ENCODE data around the gene SLC3A2. TPM values are rescaled to one million over a fixed set of nuclear protein-coding genes. Genes with fewer than 3 reads are reported as not detected.

Gene SLC3A2
- total and polyA plus RNA-seq, 4 donors = 31.8 to 107 (median 86.7) TPM

GRCh38 chr11:62925745-62926679, 45.3 kb downstream of the SLC3A2 start:
- peak overlapping the region; percentile 25 to 27 for H3K4me3 ChIP-seq (ENCODE audit: low read length in 2 of 2)
- H3K27me3 ChIP-seq (ENCODE audit: control insufficient read depth in 1 of 2, insufficient read depth in 2 of 2, low read length in 1 of 2) = no peaks in the 10 kb centered on the region
- H3K27ac ChIP-seq (ENCODE audit: low read depth in 1 of 2, low read length in 2 of 2) = no peak overlapping the region
- no peak for DNase-seq
- H3K36me3 ChIP-seq (ENCODE audit: control insufficient read depth in 1 of 2, insufficient read depth in 2 of 2, low read length in 1 of 2) = no peaks in the 10 kb centered on the region
- intact Hi-C loops (cut with DNase I) = no loop called here
- no peaks in the 10 kb centered on the region for H3K9me3 ChIP-seq (ENCODE audit: control insufficient read depth, low read length)
- no peak for ATAC-seq (ENCODE audit: low FRiP score)
- 2 to 4% methylated on average over 71 of the region's 71 CpGs for WGBS, 2 donors
- no peaks in the 10 kb centered on the region for H3K4me1 ChIP-seq (ENCODE audit: control insufficient read depth in 1 of 2, insufficient read depth in 2 of 2, low read length in 2 of 2)

GRCh38 chr11:62926680-62927455, 46.2 kb downstream of the SLC3A2 start:
- no peaks in the 10 kb centered on the region for H3K9me3 ChIP-seq (ENCODE audit: control insufficient read depth, low read length)
- DNase-seq (no peak), ATAC-seq (ENCODE audit: low FRiP score) (no peak)
- 17 to 18% methylated on average over 49 to 53 of the region's 53 CpGs for WGBS, 2 donors
- H3K36me3 ChIP-seq (ENCODE audit: control insufficient read depth in 1 of 2, insufficient read depth in 2 of 2, low read length in 1 of 2) = no peaks in the 10 kb centered on the region
- H3K4me1 ChIP-seq (ENCODE audit: control insufficient read depth in 1 of 2, insufficient read depth in 2 of 2, low read length in 2 of 2) = no peaks in the 10 kb centered on the region
- no peak overlapping the region for H3K4me3 ChIP-seq (ENCODE audit: low read length in 2 of 2)
- no peaks in the 10 kb centered on the region for H3K27me3 ChIP-seq (ENCODE audit: control insufficient read depth in 1 of 2, insufficient read depth in 2 of 2, low read length in 1 of 2)
- intact Hi-C loops (cut with DNase I) = no loop called here
- no peak overlapping the region for H3K27ac ChIP-seq (ENCODE audit: low read depth in 1 of 2, low read length in 2 of 2)

GRCh38 chr11:62928011-62928410, 47.3 kb downstream of the SLC3A2 start:
- intact Hi-C loops (cut with DNase I) = no loop called here
- H3K27me3 ChIP-seq (ENCODE audit: control insufficient read depth in 1 of 2, insufficient read depth in 2 of 2, low read length in 1 of 2) = no peaks in the 10 kb centered on the region
- no peak overlapping the region for H3K4me3 ChIP-seq (ENCODE audit: low read length in 2 of 2)
- no peak overlapping the region for H3K27ac ChIP-seq (ENCODE audit: low read depth in 1 of 2, low read length in 2 of 2)
- no peaks in the 10 kb centered on the region for H3K9me3 ChIP-seq (ENCODE audit: control insufficient read depth, low read length)
- DNase-seq (no peak), ATAC-seq (ENCODE audit: low FRiP score) (no peak)
- H3K36me3 ChIP-seq (ENCODE audit: control insufficient read depth in 1 of 2, insufficient read depth in 2 of 2, low read length in 1 of 2) = no peaks in the 10 kb centered on the region
- 81 to 82% methylated on average over 13 of the region's 13 CpGs for WGBS, 2 donors
- H3K4me1 ChIP-seq (ENCODE audit: control insufficient read depth in 1 of 2, insufficient read depth in 2 of 2, low read length in 2 of 2) = no peaks in the 10 kb centered on the region

GRCh38 chr11:62930157-62930556, 49.5 kb downstream of the SLC3A2 start:
- WGBS, 2 donors = 47 to 58% methylated on average over 4 of the region's 4 CpGs
- intact Hi-C loops (cut with DNase I) = no loop called here
- Histone ChIP-seq H3K27ac (ENCODE audit: low read depth in 1 of 2, low read length in 2 of 2) (no peak overlapping the region), H3K36me3 (ENCODE audit: control insufficient read depth in 1 of 2, insufficient read depth in 2 of 2, low read length in 1 of 2) (no peaks in the 10 kb centered on the region), H3K4me3 (ENCODE audit: low read length in 2 of 2) (no peak overlapping the region), H3K27me3 (ENCODE audit: control insufficient read depth in 1 of 2, insufficient read depth in 2 of 2, low read length in 1 of 2) (no peaks in the 10 kb centered on the region), H3K9me3 (ENCODE audit: control insufficient read depth, low read length) (no peaks in the 10 kb centered on the region), H3K4me1 (ENCODE audit: control insufficient read depth in 1 of 2, insufficient read depth in 2 of 2, low read length in 2 of 2) (no peaks in the 10 kb centered on the region)
- DNase-seq (no peak), ATAC-seq (ENCODE audit: low FRiP score) (no peak)

- ATAC-seq (ENCODE audit: low FRiP score) (no peak), DNase-seq (no peak)
- Histone ChIP-seq H3K4me3 (ENCODE audit: low read length in 2 of 2) (no peak overlapping the region), H3K9me3 (ENCODE audit: control insufficient read depth, low read length) (no peaks in the 10 kb centered on the region), H3K36me3 (ENCODE audit: control insufficient read depth in 1 of 2, insufficient read depth in 2 of 2, low read length in 1 of 2) (no peaks in the 10 kb centered on the region), H3K27ac (ENCODE audit: low read depth in 1 of 2, low read length in 2 of 2) (no peak overlapping the region), H3K4me1 (ENCODE audit: control insufficient read depth in 1 of 2, insufficient read depth in 2 of 2, low read length in 2 of 2) (no peaks in the 10 kb centered on the region), H3K27me3 (ENCODE audit: control insufficient read depth in 1 of 2, insufficient read depth in 2 of 2, low read length in 1 of 2) (no peaks in the 10 kb centered on the region)
- intact Hi-C loops (cut with DNase I) = no loop called here
- 28 to 32% methylated on average over 1 of the region's 1 CpG for whole genome bisulfite sequencing, 2 donors
Measured at GRCh38 chr11:62930666-62931065, 50.0 kb downstream of the SLC3A2 start.

- Histone ChIP-seq H3K36me3 (ENCODE audit: control insufficient read depth in 1 of 2, insufficient read depth in 2 of 2, low read length in 1 of 2) (no peaks in the 10 kb centered on the region), H3K27ac (ENCODE audit: low read depth in 1 of 2, low read length in 2 of 2) (no peak overlapping the region), H3K4me3 (ENCODE audit: low read length in 2 of 2) (no peak overlapping the region), H3K27me3 (ENCODE audit: control insufficient read depth in 1 of 2, insufficient read depth in 2 of 2, low read length in 1 of 2) (no peaks in the 10 kb centered on the region), H3K4me1 (ENCODE audit: control insufficient read depth in 1 of 2, insufficient read depth in 2 of 2, low read length in 2 of 2) (no peaks in the 10 kb centered on the region), H3K9me3 (ENCODE audit: control insufficient read depth, low read length) (no peaks in the 10 kb centered on the region)
- WGBS, 2 donors = 68 to 71% methylated on average over 8 of the region's 8 CpGs
- ATAC-seq (ENCODE audit: low FRiP score) = no peak
- no peak for DNase-seq
- intact Hi-C loops (cut with DNase I) = no loop called here
Measured at GRCh38 chr11:62931499-62932278, 51.0 kb downstream of the SLC3A2 start.

GRCh38 chr11:62933285-62933684, 52.6 kb downstream of the SLC3A2 start:
- WGBS, 2 donors = 84 to 85% methylated on average over 13 of the region's 13 CpGs
- intact Hi-C loops (cut with DNase I) = no loop called here
- ATAC-seq (ENCODE audit: low FRiP score) = no peak
- Histone ChIP-seq H3K4me1 (ENCODE audit: control insufficient read depth in 1 of 2, insufficient read depth in 2 of 2, low read length in 2 of 2) (no peaks in the 10 kb centered on the region), H3K27ac (ENCODE audit: low read depth in 1 of 2, low read length in 2 of 2) (no peak overlapping the region), H3K27me3 (ENCODE audit: control insufficient read depth in 1 of 2, insufficient read depth in 2 of 2, low read length in 1 of 2) (no peaks in the 10 kb centered on the region), H3K4me3 (ENCODE audit: low read length in 2 of 2) (no peak overlapping the region), H3K9me3 (ENCODE audit: control insufficient read depth, low read length) (no peaks in the 10 kb centered on the region), H3K36me3 (ENCODE audit: control insufficient read depth in 1 of 2, insufficient read depth in 2 of 2, low read length in 1 of 2) (no peaks in the 10 kb centered on the region)
- no peak for DNase-seq

- H3K27me3 ChIP-seq (ENCODE audit: control insufficient read depth in 1 of 2, insufficient read depth in 2 of 2, low read length in 1 of 2) = no peaks in the 10 kb centered on the region
- intact Hi-C loops (cut with DNase I) = no loop called here
- WGBS, 2 donors = 89 to 90% methylated on average over 5 of the region's 5 CpGs
- H3K36me3 ChIP-seq (ENCODE audit: control insufficient read depth in 1 of 2, insufficient read depth in 2 of 2, low read length in 1 of 2) = no peaks in the 10 kb centered on the region
- H3K9me3 ChIP-seq (ENCODE audit: control insufficient read depth, low read length) = no peaks in the 10 kb centered on the region
- no peak for DNase-seq
- H3K4me1 ChIP-seq (ENCODE audit: control insufficient read depth in 1 of 2, insufficient read depth in 2 of 2, low read length in 2 of 2) = no peaks in the 10 kb centered on the region
- H3K27ac ChIP-seq (ENCODE audit: low read depth in 1 of 2, low read length in 2 of 2) = no peak overlapping the region
- peak; percentile 22 for ATAC-seq (ENCODE audit: low FRiP score)
- no peak overlapping the region for H3K4me3 ChIP-seq (ENCODE audit: low read length in 2 of 2)
Measured at GRCh38 chr11:62933750-62934495, 53.2 kb downstream of the SLC3A2 start.
